GM19463 (cell line): ENCODE measurements around the gene KIDINS220.

Source experiments
- ATAC-seq: cut with Tn5 transposase; IDR thresholded peaks from one replicate; pipeline ENCODE4 v1.9.1; 2021; ENCODE audit warnings: mild to moderate bottlenecking, moderate library complexity; ENCODE audit not compliant: unreplicated experiment

Gene KIDINS220

GRCh38 chr2:8805278-8806210, 31.9 kb downstream of the KIDINS220 start:
- ATAC-seq, result no peak

GRCh38 chr2:8803658-8804379, 33.6 kb downstream of the KIDINS220 start:
- peak; percentile 100 for ATAC-seq

- no peak for ATAC-seq
Observed at GRCh38 chr2:8802741-8803140, 34.7 kb downstream of the KIDINS220 start.

- ATAC-seq, result no peak
Observed at GRCh38 chr2:8800821-8801220, 36.6 kb downstream of the KIDINS220 start.

GRCh38 chr2:8800218-8800617, 37.2 kb downstream of the KIDINS220 start:
- ATAC-seq, result no peak

- no peak for ATAC-seq
Observed at GRCh38 chr2:8799004-8799403, 38.4 kb downstream of the KIDINS220 start.

- no peak for ATAC-seq
Observed at GRCh38 chr2:8798393-8798792, 39.0 kb downstream of the KIDINS220 start.

- ATAC-seq, result no peak
Observed at GRCh38 chr2:8797682-8798081, 39.7 kb downstream of the KIDINS220 start.

GRCh38 chr2:8796878-8797550, 40.4 kb downstream of the KIDINS220 start:
- no peak for ATAC-seq

- no peak for ATAC-seq
Observed at GRCh38 chr2:8796315-8796848, 41.0 kb downstream of the KIDINS220 start.

- ATAC-seq, result no peak
Observed at GRCh38 chr2:8794923-8795825, 42.2 kb downstream of the KIDINS220 start.

- ATAC-seq, result no peak
Observed at GRCh38 chr2:8790739-8791162, 46.7 kb downstream of the KIDINS220 start.

- ATAC-seq, result no peak
Observed at GRCh38 chr2:8786463-8786862, 51.0 kb downstream of the KIDINS220 start.

- ATAC-seq, result no peak
Observed at GRCh38 chr2:8779795-8780671, 57.4 kb downstream of the KIDINS220 start.

- no peak for ATAC-seq
Observed at GRCh38 chr2:8774371-8774770, 63.0 kb downstream of the KIDINS220 start.

- no peak for ATAC-seq
Observed at GRCh38 chr2:8767324-8767723, 70.1 kb downstream of the KIDINS220 start.

GRCh38 chr2:8761529-8762164, 75.8 kb downstream of the KIDINS220 start:
- ATAC-seq, result no peak

- no peak for ATAC-seq
Observed at GRCh38 chr2:8756716-8757115, 80.7 kb downstream of the KIDINS220 start.

- no peak for ATAC-seq
Observed at GRCh38 chr2:8756230-8756629, 81.2 kb downstream of the KIDINS220 start.
